Measurements from ENCODE around the gene ZNF423.
A peak's percentile ranks its signal among the peaks of the same experiment; 100 is the strongest.

Gene ZNF423

GRCh38 chr16:49504626-49505025, 351.3 kb downstream of the ZNF423 start:
- H3K4ac ChIP-seq (ENCODE audit: low read depth in 1 of 2, low read length in 2 of 2) = no peak overlapping the region
- peak overlapping the region in 1 of 2 experiments; percentile 23 for H3K14ac ChIP-seq (ENCODE audit: low read length in 2 of 2)
- no peak overlapping the region for H2BK12ac ChIP-seq (ENCODE audit: low read length in 2 of 2)
- H3K18ac ChIP-seq (ENCODE audit: low read depth in 1 of 2, low read length in 2 of 2) = no peak overlapping the region
- DNase-seq = no peak
- WGBS = 94% methylated on average over 2 of the region's 2 CpGs
- no peaks in the 10 kb centered on the region for H3K79me1 ChIP-seq (replicated peaks; ENCODE audit: low read length, poor library complexity, severe bottlenecking)
- no peak overlapping the region for H4K91ac ChIP-seq (ENCODE audit: low read length)
- no peak overlapping the region for H3K4me2 ChIP-seq (ENCODE audit: low read length, poor library complexity, severe bottlenecking)
- no peak overlapping the region for H2BK5ac ChIP-seq (ENCODE audit: low read depth, low read length, poor library complexity, severe bottlenecking)
- H2AK5ac ChIP-seq (ENCODE audit: low read length, severe bottlenecking) = no peak overlapping the region
- H3K27me3 ChIP-seq (ENCODE audit: control insufficient read depth in 1 of 2, insufficient read depth in 1 of 2, low read length in 2 of 2) = no peaks in the 10 kb centered on the region
- no peak overlapping the region for H2BK120ac ChIP-seq (ENCODE audit: low read depth, low read length)
- H3K4me3 ChIP-seq (ENCODE audit: insufficient read depth in 1 of 2, low read depth in 1 of 2, low read length in 2 of 2) = no peak overlapping the region
- peaks cover 3% of the 10 kb centered on the region for H3K4me1 ChIP-seq (ENCODE audit: control insufficient read depth, insufficient read depth, low read depth, low read length)
- no peaks in the 10 kb centered on the region for H3K36me3 ChIP-seq (ENCODE audit: control insufficient read depth in 1 of 2, insufficient read depth in 2 of 2, low read depth in 1 of 2, low read length in 2 of 2)
- no peak overlapping the region for H3K27ac ChIP-seq (ENCODE audit: low read length, poor library complexity, severe bottlenecking)
- no peaks in the 10 kb centered on the region for H3K9me3 ChIP-seq (ENCODE audit: control insufficient read depth, low read length)
- H4K8ac ChIP-seq (ENCODE audit: low read length) = no peak overlapping the region
- no peak overlapping the region for H2AFZ ChIP-seq (ENCODE audit: low read depth, low read length)
- H3K9ac ChIP-seq (ENCODE audit: low read length) = no peak overlapping the region
- H2BK15ac ChIP-seq (ENCODE audit: low read depth, poor library complexity, severe bottlenecking) = no peak overlapping the region
- H3K23ac ChIP-seq (ENCODE audit: low read length in 2 of 2) = no peak overlapping the region

DNA sequence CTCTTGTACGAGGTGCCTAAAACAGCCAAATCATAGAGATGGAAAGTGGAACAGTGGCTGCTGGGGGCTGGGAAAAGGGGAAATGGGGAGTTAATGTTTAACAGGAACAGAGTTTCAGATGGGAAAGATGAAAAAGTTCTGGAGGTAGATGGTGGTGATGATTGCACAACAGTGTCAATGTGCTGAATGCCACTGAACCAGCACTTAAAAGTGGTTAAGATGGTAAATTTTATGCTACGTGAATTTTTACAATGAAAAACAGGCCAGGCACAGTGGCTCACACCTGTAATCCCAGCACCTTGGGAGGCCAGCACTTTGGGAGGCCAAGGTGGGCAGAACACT, 351.9 kb downstream of the ZNF423 start:
- H3K4me1 ChIP-seq (ENCODE audit: control insufficient read depth, insufficient read depth, low read depth, low read length) = peaks cover 3% of the 10 kb centered on the region
- no peak overlapping the region for H3K4me3 ChIP-seq (ENCODE audit: insufficient read depth in 1 of 2, low read depth in 1 of 2, low read length in 2 of 2)
- WGBS = 97% methylated on average over 2 of the region's 2 CpGs

DNA sequence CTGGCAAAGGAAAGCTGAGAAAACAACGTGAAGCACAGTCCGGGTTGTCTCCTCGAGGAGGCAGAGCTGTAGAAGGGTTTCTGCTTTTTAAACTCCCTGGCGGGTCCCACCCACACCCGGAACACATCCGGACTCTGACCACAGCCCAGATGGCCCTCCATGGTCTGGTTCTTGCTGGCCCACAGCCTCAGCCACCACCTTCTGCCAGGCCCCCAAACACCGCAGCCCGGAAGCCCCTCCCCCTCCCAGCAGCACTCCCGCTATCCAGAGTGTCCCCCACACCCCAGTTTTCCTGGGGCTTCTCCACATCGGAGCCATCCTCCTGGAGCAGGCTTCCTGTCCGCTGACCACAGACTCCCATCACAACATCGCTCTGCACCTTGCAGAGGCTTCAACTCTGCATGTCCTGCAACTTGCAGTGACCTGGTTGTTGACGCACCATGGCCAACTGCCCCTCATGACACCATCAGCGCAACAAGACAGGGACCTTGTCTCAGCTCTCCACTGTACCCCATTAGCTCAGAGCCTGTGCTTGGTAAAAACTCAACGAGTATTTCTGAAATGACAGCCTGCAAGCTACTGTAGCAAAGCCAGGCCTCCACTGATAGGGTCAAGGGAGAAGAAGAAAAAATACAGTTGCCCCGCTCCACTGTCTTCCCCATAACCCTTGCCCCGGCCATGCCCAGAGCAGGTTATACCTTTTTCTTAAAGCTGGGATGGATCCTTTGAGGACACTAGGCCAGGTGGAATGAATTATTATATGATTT, 352.5 kb downstream of the ZNF423 start:
- Histone ChIP-seq H3K9ac (ENCODE audit: low read length) (no peak overlapping the region), H3K4ac (ENCODE audit: low read depth in 1 of 2, low read length in 2 of 2) (no peak overlapping the region), H2BK120ac (ENCODE audit: low read depth, low read length) (no peak overlapping the region), H2BK5ac (ENCODE audit: low read depth, low read length, poor library complexity, severe bottlenecking) (no peak overlapping the region), H3K9me3 (ENCODE audit: control insufficient read depth, low read length) (no peaks in the 10 kb centered on the region), H3K18ac (ENCODE audit: low read depth in 1 of 2, low read length in 2 of 2) (no peak overlapping the region), H2BK15ac (ENCODE audit: low read depth, poor library complexity, severe bottlenecking) (no peak overlapping the region), H3K27me3 (ENCODE audit: control insufficient read depth in 1 of 2, insufficient read depth in 1 of 2, low read length in 2 of 2) (no peaks in the 10 kb centered on the region), H3K23ac (ENCODE audit: low read length in 2 of 2) (no peak overlapping the region), H4K91ac (ENCODE audit: low read length) (no peak overlapping the region), H2AFZ (ENCODE audit: low read depth, low read length) (no peak overlapping the region), H3K14ac (ENCODE audit: low read length in 2 of 2) (no peak overlapping the region), H3K79me1 (replicated peaks; ENCODE audit: low read length, poor library complexity, severe bottlenecking) (no peaks in the 10 kb centered on the region), H3K27ac (ENCODE audit: low read length, poor library complexity, severe bottlenecking) (no peak overlapping the region), H3K4me3 (ENCODE audit: insufficient read depth in 1 of 2, low read depth in 1 of 2, low read length in 2 of 2) (no peak overlapping the region), H3K36me3 (ENCODE audit: control insufficient read depth in 1 of 2, insufficient read depth in 2 of 2, low read depth in 1 of 2, low read length in 2 of 2) (no peaks in the 10 kb centered on the region), H2BK12ac (ENCODE audit: low read length in 2 of 2) (no peak overlapping the region), H3K4me1 (ENCODE audit: control insufficient read depth, insufficient read depth, low read depth, low read length) (peaks cover 3% of the 10 kb centered on the region), H4K8ac (ENCODE audit: low read length) (no peak overlapping the region), H3K4me2 (ENCODE audit: low read length, poor library complexity, severe bottlenecking) (no peak overlapping the region), H2AK5ac (ENCODE audit: low read length, severe bottlenecking) (no peak overlapping the region)
- WGBS = 90% methylated on average over 16 of the region's 17 CpGs
- no peak for DNase-seq

More for the DNA sequence above, 351.9 kb downstream of the ZNF423 start:
- Histone ChIP-seq H3K4ac (ENCODE audit: low read depth in 1 of 2, low read length in 2 of 2) (no peak overlapping the region), H2AFZ (ENCODE audit: low read depth, low read length) (no peak overlapping the region), H2BK12ac (ENCODE audit: low read length in 2 of 2) (no peak overlapping the region), H3K27ac (ENCODE audit: low read length, poor library complexity, severe bottlenecking) (no peak overlapping the region), H3K27me3 (ENCODE audit: control insufficient read depth in 1 of 2, insufficient read depth in 1 of 2, low read length in 2 of 2) (no peaks in the 10 kb centered on the region), H2AK5ac (ENCODE audit: low read length, severe bottlenecking) (no peak overlapping the region), H2BK5ac (ENCODE audit: low read depth, low read length, poor library complexity, severe bottlenecking) (no peak overlapping the region), H3K4me2 (ENCODE audit: low read length, poor library complexity, severe bottlenecking) (no peak overlapping the region), H3K18ac (ENCODE audit: low read depth in 1 of 2, low read length in 2 of 2) (no peak overlapping the region), H3K79me1 (replicated peaks; ENCODE audit: low read length, poor library complexity, severe bottlenecking) (no peaks in the 10 kb centered on the region), H3K9me3 (ENCODE audit: control insufficient read depth, low read length) (no peaks in the 10 kb centered on the region), H4K8ac (ENCODE audit: low read length) (no peak overlapping the region), H3K36me3 (ENCODE audit: control insufficient read depth in 1 of 2, insufficient read depth in 2 of 2, low read depth in 1 of 2, low read length in 2 of 2) (no peaks in the 10 kb centered on the region), H4K91ac (ENCODE audit: low read length) (no peak overlapping the region), H3K9ac (ENCODE audit: low read length) (no peak overlapping the region), H2BK15ac (ENCODE audit: low read depth, poor library complexity, severe bottlenecking) (no peak overlapping the region), H2BK120ac (ENCODE audit: low read depth, low read length) (no peak overlapping the region), H3K23ac (ENCODE audit: low read length in 2 of 2) (no peak overlapping the region), H3K14ac (ENCODE audit: low read length in 2 of 2) (no peak overlapping the region)
- DNase-seq = no peak

DNA sequence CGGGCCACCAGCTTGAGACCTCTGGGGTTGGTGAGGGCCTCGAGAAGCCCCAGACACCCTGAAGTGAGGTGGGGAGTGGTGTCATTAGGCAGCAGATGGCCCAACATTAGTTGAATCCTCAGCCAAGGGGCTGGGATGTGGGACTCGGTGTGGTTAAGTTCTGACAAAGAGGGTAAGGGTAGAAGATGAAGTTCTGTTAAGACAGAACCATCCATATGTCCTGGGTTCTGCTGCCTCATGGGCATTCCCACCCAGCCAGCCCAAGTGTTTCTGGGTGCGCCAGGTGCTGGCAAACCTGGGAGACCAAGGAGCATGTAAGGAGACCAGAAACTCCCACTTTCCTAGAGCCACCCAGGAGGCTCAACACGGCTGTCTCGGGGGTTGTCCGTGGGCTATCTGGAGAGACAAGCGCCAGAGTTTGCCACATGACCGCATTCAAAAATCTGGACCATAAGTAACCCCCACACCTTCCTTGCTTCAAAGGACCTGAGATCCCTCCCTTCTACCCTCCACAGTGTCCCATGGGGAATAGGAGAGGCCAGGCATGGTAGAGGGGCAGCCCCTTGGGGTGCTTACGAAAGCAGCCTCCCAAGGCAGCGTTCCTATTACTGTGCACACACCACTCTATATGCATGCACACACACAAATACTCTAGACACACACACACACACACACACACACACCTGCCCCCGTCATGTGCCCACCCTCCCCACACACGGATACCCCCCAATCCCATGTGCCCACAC, 353.6 kb downstream of the ZNF423 start:
- Histone ChIP-seq H4K91ac (ENCODE audit: low read length) (no peak overlapping the region), H2AK5ac (ENCODE audit: low read length, severe bottlenecking) (no peak overlapping the region), H3K14ac (ENCODE audit: low read length in 2 of 2) (no peak overlapping the region), H3K9ac (ENCODE audit: low read length) (no peak overlapping the region), H3K9me3 (ENCODE audit: control insufficient read depth, low read length) (no peaks in the 10 kb centered on the region), H3K79me1 (replicated peaks; ENCODE audit: low read length, poor library complexity, severe bottlenecking) (no peaks in the 10 kb centered on the region), H4K8ac (ENCODE audit: low read length) (no peak overlapping the region), H3K27ac (ENCODE audit: low read length, poor library complexity, severe bottlenecking) (no peak overlapping the region), H3K4ac (ENCODE audit: low read depth in 1 of 2, low read length in 2 of 2) (no peak overlapping the region), H2AFZ (ENCODE audit: low read depth, low read length) (no peak overlapping the region), H3K4me2 (ENCODE audit: low read length, poor library complexity, severe bottlenecking) (no peak overlapping the region), H2BK5ac (ENCODE audit: low read depth, low read length, poor library complexity, severe bottlenecking) (no peak overlapping the region), H2BK12ac (ENCODE audit: low read length in 2 of 2) (no peak overlapping the region), H3K4me1 (ENCODE audit: control insufficient read depth, insufficient read depth, low read depth, low read length) (peaks cover 3% of the 10 kb centered on the region), H3K23ac (ENCODE audit: low read length in 2 of 2) (no peak overlapping the region), H3K36me3 (ENCODE audit: control insufficient read depth in 1 of 2, insufficient read depth in 2 of 2, low read depth in 1 of 2, low read length in 2 of 2) (no peaks in the 10 kb centered on the region), H2BK15ac (ENCODE audit: low read depth, poor library complexity, severe bottlenecking) (no peak overlapping the region), H3K18ac (ENCODE audit: low read depth in 1 of 2, low read length in 2 of 2) (no peak overlapping the region), H2BK120ac (ENCODE audit: low read depth, low read length) (no peak overlapping the region), H3K4me3 (ENCODE audit: insufficient read depth in 1 of 2, low read depth in 1 of 2, low read length in 2 of 2) (no peak overlapping the region), H3K27me3 (ENCODE audit: control insufficient read depth in 1 of 2, insufficient read depth in 1 of 2, low read length in 2 of 2) (no peaks in the 10 kb centered on the region)
- WGBS = 84% methylated on average over 12 of the region's 13 CpGs
- no peak for DNase-seq

Data from mesenchymal stem cell (in vitro differentiated cells and primary cell).